Omental fat pad (tissue), 4 donors: ENCODE results near the gene SUPT4H1. TPM values are rescaled to one million over a fixed set of nuclear protein-coding genes. Genes with fewer than 3 reads are reported as not detected.

ENCODE experiments used
- ATAC-seq: fragments of 150-250 bp; one replicate; pipeline ENCODE4 v1.9.1; 2016; ENCODE audit warnings: mild to moderate bottlenecking, moderate library complexity; ENCODE audit not compliant: low FRiP score
- DNase-seq: peaks from one replicate; pipeline ENCODE4 v3.0.0-alpha.2; 2019; ENCODE audit warnings: low spot score
- CTCF ChIP-seq, 3 donors: fragments of 450-650 bp; IDR thresholded peaks; one replicate each; pipeline ENCODE4 v1.5.1; 2016 to 2017; ENCODE audit warnings: antibody characterized with exemption in 3 of 3, mild to moderate bottlenecking in 3 of 3, moderate library complexity in 2 of 3
- total RNA-seq, 4 donors: library from RNA; depleted of rRNA; stranded (reverse); fragments of >200 nt; gene quantifications; one replicate each; pipeline ENCODE4 v1.1.0, GENCODE V29; 2016

Gene SUPT4H1
- total RNA-seq, 4 donors from 2014 or later = 42.1 to 49.2 (median 47.3) TPM

- DNase-seq = no peak
- ATAC-seq = no peak
- no peak for TF ChIP-seq CTCF (IDR thresholded peaks at IDR 0.05)
These were observed 42.7 kb upstream of the SUPT4H1 start for GRCh38 chr17:58394534-58395223.

DNA sequence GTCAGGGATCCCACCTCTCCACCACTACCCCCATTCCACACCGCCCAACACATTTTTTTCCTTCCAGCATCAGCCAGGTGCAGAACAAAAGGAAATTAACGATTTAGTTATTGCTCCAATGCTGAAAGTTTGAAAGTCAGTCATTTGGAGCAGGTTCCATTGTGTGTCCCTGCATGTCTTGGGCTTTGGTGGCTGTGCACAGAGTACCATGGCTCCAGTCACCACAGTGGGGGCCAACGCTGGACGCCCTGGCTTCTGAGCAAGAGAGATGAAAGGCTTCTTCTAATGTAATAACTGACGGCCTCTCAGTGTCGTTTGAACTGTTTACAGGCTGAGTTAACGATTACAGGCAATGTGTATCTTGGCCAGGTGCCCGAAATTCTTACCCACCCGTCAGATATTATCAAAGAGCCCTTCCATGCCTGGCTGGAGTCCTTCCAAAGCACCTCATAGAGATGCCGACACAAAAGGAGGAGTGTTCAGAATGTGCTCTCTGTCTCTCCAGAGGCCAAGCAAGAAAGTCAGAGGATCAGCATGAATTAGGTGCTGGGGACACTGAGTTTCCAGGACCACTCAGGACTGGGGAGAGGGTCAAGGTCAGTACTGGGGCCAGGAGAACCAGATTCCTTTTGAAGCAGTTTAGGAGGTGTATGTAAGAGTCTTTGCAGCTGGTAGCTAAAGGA is 39.4 kb upstream of the SUPT4H1 start:
- TF ChIP-seq CTCF (IDR thresholded peaks at IDR 0.05) = no peak
- ATAC-seq = no peak
- DNase-seq = no peak

- no peak for ATAC-seq
- no peak for DNase-seq
- TF ChIP-seq CTCF (IDR thresholded peaks at IDR 0.05) = no peak
These were observed 38.9 kb upstream of the SUPT4H1 start for GRCh38 chr17:58390884-58391283.

DNA sequence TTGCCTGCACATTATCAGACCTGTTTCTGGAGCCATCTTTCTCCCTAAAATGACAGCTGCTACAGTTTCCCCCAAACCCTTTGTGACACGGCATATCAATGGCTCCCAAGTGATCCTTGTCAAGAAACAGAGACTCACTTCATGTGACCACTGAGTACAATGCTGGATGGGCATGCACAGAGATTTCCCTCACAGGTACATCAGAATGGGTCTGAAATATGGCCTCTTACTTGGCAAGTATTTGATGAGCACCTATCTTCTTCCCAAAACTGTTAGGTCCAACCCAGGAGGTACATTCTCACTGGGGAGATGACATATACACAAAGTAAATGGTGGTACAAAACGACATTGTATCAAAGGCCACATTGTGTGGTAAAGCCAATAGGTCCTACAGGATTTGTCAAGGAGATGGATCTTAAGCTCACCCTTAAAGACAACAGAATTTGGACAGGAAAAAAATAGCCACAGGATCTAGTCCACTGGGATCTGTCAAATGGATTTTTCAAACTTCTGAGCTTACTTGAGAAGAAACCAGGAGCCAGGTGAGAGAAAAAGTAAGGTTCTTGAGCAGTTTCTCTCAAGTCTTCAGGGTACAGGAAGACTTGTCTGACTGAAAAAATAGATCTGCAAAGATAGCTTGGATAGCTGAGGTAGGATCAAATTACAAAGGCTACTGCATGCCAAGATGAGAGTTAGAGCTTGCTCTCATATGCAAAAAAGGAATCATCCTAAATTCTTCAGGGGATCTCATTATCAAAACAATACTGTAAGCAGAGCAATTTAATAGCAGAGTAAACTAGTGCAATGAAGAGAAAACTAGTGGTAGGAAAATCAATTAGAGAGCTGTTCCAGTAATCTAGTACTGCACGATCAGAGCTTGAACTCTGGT is 36.5 kb upstream of the SUPT4H1 start:
- DNase-seq (no peak), ATAC-seq (no peak)
- TF ChIP-seq CTCF (IDR thresholded peaks at IDR 0.05) = no peak

DNA sequence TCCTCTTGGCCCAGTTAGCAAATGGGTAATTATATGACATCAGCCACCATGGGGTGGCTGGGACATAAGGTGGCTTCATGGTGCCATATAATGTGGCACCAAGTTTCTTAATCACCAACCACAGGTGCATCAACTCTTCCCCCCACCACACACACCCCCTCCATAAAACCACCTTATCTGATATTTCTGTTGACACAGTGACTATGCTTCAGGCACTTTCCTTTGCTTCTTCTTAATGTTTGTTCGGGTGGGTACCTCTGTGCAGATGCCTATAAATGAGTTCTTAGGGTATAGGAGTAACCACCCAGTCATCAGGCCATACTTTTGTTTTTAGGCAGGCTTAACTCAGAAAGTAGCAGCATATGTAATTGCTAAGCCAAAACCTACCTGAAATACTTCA is 35.8 kb upstream of the SUPT4H1 start:
- no peak for ATAC-seq
- no peak for DNase-seq
- TF ChIP-seq CTCF (IDR thresholded peaks at IDR 0.05) = no peak

GRCh38 chr17:58386708-58387107 is 34.7 kb upstream of the SUPT4H1 start:
- TF ChIP-seq CTCF (IDR thresholded peaks at IDR 0.05) = no peak
- ATAC-seq (no peak), DNase-seq (no peak)
